KMS-11 (cell line): ENCODE measurements around the gene ASCC1.

Experiments used
- H2AFZ ChIP-seq: fragments of 200-600 bp; sonication (generic); 2 replicates; pipeline ENCODE4 v1.6.1; 2016; ENCODE audit warnings: antibody characterized with exemption, mixed run types, low read depth
- H3K27ac ChIP-seq: fragments of 200-600 bp; sonication (generic); 2 replicates; pipeline ENCODE4 v1.6.1; 2016; ENCODE audit warnings: mild to moderate bottlenecking, mixed run types
- H3K27me3 ChIP-seq: fragments of 200-600 bp; sonication (generic); 2 replicates; pipeline ENCODE4 v1.6.1; 2017; ENCODE audit warnings: mild to moderate bottlenecking, low read depth, mixed run types, moderate library complexity; ENCODE audit not compliant: insufficient read depth
- H3K36me3 ChIP-seq: fragments of 200-600 bp; sonication (generic); 2 replicates; pipeline ENCODE4 v1.6.1; 2017; ENCODE audit warnings: mild to moderate bottlenecking, mixed run types; ENCODE audit not compliant: insufficient read depth
- H3K4me1 ChIP-seq: fragments of 200-600 bp; sonication (generic); 2 replicates; pipeline ENCODE4 v1.6.1; 2016; ENCODE audit warnings: mild to moderate bottlenecking, low read depth, mixed run types; ENCODE audit not compliant: poor library complexity, severe bottlenecking
- H3K4me2 ChIP-seq: fragments of 200-600 bp; sonication (generic); 2 replicates; pipeline ENCODE4 v1.7.0; 2016; ENCODE audit warnings: mild to moderate bottlenecking, mixed run types
- H3K4me3 ChIP-seq: fragments of 200-600 bp; sonication (generic); IDR thresholded peaks from 2 replicates; pipeline ENCODE4 v1.6.1; 2017; ENCODE audit warnings: low read depth, low read length, mixed read lengths; ENCODE audit not compliant: insufficient read depth
- H3K79me2 ChIP-seq: fragments of 200-600 bp; sonication (generic); 2 replicates; pipeline ENCODE4 v1.6.1; 2016; ENCODE audit warnings: low read depth, mixed run types; ENCODE audit not compliant: insufficient read depth
- H3K9ac ChIP-seq: fragments of 200-600 bp; sonication (generic); 2 replicates; pipeline ENCODE4 v1.6.1; 2016; ENCODE audit warnings: mild to moderate bottlenecking, mixed run types
- H4K20me1 ChIP-seq: fragments of 200-600 bp; sonication (generic); 2 replicates; pipeline ENCODE4 v1.6.1; 2016; ENCODE audit warnings: mild to moderate bottlenecking, mixed run types; ENCODE audit not compliant: insufficient read depth
- CTCF ChIP-seq: fragments of 200-600 bp; sonication (generic); conservative IDR thresholded peaks from 2 replicates; pipeline ENCODE4 v1.6.1; 2017; ENCODE audit warnings: low read depth, mild to moderate bottlenecking, antibody characterized with exemption, low read length, moderate library complexity, mixed read lengths

The ASCC1 gene

DNA sequence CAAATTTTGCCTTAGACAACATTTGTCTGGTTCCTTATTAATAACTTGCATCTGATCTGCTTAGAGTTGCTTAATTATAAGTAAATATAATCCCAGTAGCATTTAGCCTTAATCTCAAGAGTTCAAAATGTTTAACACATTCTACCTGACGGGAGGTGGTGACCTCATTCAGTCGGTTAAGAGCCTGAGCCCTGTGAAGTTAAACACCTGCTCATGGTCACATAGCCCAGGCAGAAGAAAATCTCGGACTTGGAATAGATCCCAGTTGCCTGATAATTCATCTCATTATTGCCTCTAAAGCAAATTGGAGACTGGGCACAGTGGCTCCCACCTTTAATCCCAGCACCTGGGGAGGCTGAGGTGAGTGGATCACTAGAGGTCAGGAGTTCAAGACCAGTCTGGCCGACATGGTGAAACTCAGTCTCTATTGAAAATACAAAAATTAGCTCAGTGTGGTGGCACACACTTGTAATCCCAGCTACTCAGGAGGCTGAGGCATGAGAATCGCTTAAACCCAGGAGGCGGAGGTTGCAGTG is 18.6 kb upstream of the ASCC1 start:
- no peak overlapping the region for H2AFZ ChIP-seq
- H3K4me3 ChIP-seq, result no peak overlapping the region
- H3K4me1 ChIP-seq, result peaks cover 1% of the 10 kb centered on the region
- no peaks in the 10 kb centered on the region for H3K27me3 ChIP-seq
- no peak overlapping the region for H3K9ac ChIP-seq
- no peak overlapping the region for H3K4me2 ChIP-seq
- 0 out of 2 replicates have a peak, but pooled peaks cover 5% of the 10 kb centered on the region for H3K36me3 ChIP-seq
- no peak overlapping the region for H3K27ac ChIP-seq
- H4K20me1 ChIP-seq, result no peaks in the 10 kb centered on the region
- no peaks in the 10 kb centered on the region; the same call in 1 of the 2 replicates for H3K79me2 ChIP-seq
- no peak for TF ChIP-seq CTCF

DNA sequence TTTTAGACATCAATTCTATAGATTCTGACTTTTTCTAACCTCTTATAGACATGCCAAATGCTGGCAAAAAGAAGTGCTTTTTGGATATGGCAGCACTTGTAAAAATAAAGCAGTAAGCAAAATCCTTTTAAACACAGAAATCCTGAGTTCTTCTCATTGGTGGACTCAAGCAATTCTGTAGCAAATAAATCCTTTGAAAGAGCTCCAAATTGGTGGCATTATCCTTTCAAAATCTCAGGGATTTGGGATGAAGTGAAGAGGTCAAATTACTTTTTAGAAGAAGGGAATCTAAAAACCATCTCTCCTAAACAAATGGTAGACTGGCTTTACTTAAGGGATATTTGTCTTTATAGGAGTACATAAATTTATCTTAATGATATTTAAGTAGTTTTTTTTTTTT is 17.5 kb upstream of the ASCC1 start:
- peaks cover 10% of the 10 kb centered on the region for H3K4me1 ChIP-seq
- H3K4me2 ChIP-seq, result no peak overlapping the region
- no peak overlapping the region for H3K9ac ChIP-seq
- no peak for TF ChIP-seq CTCF
- 0 out of 2 replicates have a peak, but pooled peaks cover 5% of the 10 kb centered on the region for H3K36me3 ChIP-seq
- no peak overlapping the region for H2AFZ ChIP-seq
- H3K79me2 ChIP-seq, result no peaks in the 10 kb centered on the region; the same call in 1 of the 2 replicates
- H3K27me3 ChIP-seq, result no peaks in the 10 kb centered on the region
- H4K20me1 ChIP-seq, result no peaks in the 10 kb centered on the region
- H3K4me3 ChIP-seq, result no peak overlapping the region
- H3K27ac ChIP-seq, result 0 out of 2 replicates have a peak overlapping the region, but pooled peaks have one; percentile 6

- H3K9ac ChIP-seq, result no peak overlapping the region
- H4K20me1 ChIP-seq, result no peaks in the 10 kb centered on the region
- H2AFZ ChIP-seq, result no peak overlapping the region
- H3K4me3 ChIP-seq, result no peak overlapping the region
- H3K27me3 ChIP-seq, result no peaks in the 10 kb centered on the region
- peaks cover 22% of the 10 kb centered on the region for H3K4me1 ChIP-seq
- no peak for TF ChIP-seq CTCF
- H3K79me2 ChIP-seq, result no peaks in the 10 kb centered on the region; the same call in 1 of the 2 replicates
- 0 out of 2 replicates have a peak, but pooled peaks cover 5% of the 10 kb centered on the region for H3K36me3 ChIP-seq
- H3K4me2 ChIP-seq, result no peak overlapping the region
- no peak overlapping the region for H3K27ac ChIP-seq
Measured at GRCh38 chr10:72229261-72230251, 13.5 kb upstream of the ASCC1 start.

DNA sequence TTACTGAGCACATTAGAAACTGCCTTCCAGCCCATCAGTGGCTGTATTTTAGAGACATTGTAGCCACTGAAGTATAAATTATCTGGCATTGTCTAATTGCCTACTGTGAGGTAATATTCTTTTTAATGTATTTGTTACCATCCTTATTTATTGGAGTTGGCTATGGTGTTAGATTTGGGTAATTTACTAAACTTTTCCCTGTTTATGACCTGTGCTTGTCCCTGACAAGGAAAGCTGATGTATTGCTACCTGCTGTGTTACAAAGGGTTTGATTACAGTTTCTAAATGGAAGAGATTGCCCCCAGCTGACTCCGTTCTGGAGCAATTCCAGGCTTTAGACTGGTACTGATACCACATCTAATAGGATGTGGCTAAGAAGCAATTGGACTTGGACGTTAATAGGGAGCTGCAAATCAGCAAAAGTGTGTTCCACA is 12.3 kb upstream of the ASCC1 start:
- Histone ChIP-seq H3K4me2 (no peak overlapping the region), H3K4me1 (peaks cover 29% of the 10 kb centered on the region), H3K36me3 (0 out of 2 replicates have a peak, but pooled peaks cover under 1% of the 10 kb centered on the region), H2AFZ (no peak overlapping the region), H3K9ac (no peak overlapping the region), H3K4me3 (no peak overlapping the region), H3K27ac (no peak overlapping the region), H3K79me2 (peaks cover 7% of the 10 kb centered on the region; the same call in 1 of the 2 replicates), H3K27me3 (no peaks in the 10 kb centered on the region), H4K20me1 (no peaks in the 10 kb centered on the region)
- TF ChIP-seq CTCF, result no peak
